HG03378 (cell line): ENCODE results near the gene HLTF.
"Not testable (repeated sequence)": the region's sequence is repeated elsewhere in the genome, so short reads cannot be mapped to it uniquely, and the experiment has no call there.

Source experiments
- ATAC-seq: cut with Tn5 transposase; IDR thresholded peaks from one replicate; pipeline ENCODE4 v1.9.1; 2021; ENCODE audit warnings: mild to moderate bottlenecking, moderate library complexity; ENCODE audit not compliant: unreplicated experiment

The HLTF gene, protein sequence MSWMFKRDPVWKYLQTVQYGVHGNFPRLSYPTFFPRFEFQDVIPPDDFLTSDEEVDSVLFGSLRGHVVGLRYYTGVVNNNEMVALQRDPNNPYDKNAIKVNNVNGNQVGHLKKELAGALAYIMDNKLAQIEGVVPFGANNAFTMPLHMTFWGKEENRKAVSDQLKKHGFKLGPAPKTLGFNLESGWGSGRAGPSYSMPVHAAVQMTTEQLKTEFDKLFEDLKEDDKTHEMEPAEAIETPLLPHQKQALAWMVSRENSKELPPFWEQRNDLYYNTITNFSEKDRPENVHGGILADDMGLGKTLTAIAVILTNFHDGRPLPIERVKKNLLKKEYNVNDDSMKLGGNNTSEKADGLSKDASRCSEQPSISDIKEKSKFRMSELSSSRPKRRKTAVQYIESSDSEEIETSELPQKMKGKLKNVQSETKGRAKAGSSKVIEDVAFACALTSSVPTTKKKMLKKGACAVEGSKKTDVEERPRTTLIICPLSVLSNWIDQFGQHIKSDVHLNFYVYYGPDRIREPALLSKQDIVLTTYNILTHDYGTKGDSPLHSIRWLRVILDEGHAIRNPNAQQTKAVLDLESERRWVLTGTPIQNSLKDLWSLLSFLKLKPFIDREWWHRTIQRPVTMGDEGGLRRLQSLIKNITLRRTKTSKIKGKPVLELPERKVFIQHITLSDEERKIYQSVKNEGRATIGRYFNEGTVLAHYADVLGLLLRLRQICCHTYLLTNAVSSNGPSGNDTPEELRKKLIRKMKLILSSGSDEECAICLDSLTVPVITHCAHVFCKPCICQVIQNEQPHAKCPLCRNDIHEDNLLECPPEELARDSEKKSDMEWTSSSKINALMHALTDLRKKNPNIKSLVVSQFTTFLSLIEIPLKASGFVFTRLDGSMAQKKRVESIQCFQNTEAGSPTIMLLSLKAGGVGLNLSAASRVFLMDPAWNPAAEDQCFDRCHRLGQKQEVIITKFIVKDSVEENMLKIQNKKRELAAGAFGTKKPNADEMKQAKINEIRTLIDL

DNA sequence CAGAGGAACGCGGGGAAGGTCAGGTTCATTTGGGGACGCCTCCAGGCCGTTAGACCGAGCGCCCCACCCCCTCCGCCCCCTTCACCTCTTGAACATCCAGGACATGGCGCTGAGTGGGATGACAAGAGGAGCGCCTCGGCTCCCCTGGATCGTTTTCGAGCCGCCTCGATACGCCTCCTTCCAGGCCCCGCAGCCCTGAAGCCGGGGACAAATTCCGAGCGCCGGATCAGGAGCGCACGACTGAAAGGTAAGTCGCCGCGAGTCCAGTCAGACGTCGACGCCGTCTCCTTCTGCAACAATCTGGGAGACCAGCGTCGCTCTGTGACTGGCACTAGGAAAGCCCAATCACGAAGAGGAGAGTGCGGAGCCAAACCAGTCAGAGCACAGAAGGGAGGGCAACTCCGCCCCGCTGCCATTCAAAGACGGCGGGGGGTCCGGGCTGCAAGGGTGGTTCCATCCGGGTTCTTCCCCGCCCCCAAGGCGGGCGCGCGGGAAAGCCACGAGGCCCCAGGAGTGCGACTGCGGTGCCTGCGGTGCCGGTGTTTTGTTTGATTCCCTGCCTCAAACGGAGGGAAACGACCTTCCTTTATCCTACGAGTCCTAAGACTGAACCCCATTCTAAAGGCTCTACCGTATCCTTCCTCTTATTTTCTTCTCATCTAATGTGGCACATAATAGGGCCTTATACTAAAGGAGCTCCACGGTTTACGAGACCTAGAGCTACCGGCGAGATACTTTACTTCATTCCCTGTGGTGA lies at the start of gene HLTF:
TSS of gene HLTF (minus strand) at position 302 of the 757 bp plus-strand sequence. CDS start at position 105, 197 bp downstream.
- ATAC-seq: peak; percentile 98

- ATAC-seq: no peak
Observed at GRCh38 chr3:149134575-149134974, 48.2 kb upstream of the HLTF start.

DNA sequence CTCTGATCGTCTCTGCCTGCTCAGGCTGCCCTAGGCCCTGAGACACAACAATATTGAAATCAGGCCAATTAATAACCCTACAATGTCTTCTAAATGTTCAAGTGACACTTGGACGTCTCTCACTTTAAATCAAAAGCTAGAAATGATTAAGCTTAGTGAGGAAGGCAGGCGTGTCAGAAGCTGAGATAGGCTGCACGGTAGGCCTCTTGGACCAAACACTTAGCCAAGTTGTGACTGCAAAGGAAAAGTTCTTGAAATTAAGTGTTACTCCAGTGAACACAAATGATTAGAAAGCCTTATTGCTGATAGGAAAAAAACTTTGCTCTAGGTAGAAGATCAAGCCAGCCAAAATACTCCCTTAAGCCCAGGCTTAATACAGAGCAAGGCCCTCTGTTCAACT lies 45.3 kb upstream of the HLTF start:
- no peak for ATAC-seq

DNA sequence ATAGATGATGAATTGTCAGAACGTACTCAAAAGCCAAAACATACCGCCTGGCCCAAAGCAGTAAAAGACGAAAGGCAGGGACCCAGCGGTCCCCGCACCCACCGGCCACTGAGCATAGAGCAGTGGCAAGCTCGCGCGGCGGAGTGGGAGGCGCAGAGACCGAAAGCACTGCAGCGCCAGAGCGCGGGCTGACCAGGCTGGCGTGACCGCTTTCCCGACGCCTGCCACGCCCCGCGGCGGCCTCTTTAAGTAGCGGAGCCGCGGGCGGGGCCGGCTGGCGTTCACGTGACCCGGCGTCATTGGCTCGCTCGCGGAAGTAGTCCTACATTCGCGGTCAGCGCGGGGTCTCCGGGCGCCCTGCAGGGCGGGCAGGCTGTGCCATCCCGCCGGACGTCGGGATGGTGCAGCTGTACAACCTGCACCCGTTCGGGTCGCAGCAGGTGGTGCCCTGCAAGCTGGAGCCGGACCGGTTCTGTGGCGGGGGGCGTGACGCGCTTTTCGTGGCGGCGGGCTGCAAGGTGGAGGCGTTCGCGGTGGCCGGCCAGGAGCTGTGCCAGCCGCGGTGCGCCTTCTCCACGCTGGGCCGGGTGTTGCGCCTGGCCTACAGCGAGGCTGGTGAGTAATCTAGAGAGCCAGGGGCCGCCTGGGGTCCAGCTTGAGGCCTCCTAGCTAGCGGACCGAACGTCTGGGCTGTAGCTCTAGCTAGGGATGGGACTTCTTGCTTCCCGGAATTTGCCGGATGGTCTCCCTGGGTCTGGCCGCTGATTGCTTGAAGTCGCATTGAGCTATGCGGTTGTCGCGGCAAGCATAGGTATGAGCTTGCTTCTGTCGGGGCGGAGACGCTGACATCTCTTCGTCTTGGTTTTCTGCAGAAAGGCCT lies 43.2 kb upstream of the HLTF start, which contains the start of gene HPS3:
TSS of gene HPS3 (plus strand) at position 313 of the 880 bp plus-strand sequence. CDS start at position 399, 86 bp downstream.
- peak; percentile 86 for ATAC-seq

DNA sequence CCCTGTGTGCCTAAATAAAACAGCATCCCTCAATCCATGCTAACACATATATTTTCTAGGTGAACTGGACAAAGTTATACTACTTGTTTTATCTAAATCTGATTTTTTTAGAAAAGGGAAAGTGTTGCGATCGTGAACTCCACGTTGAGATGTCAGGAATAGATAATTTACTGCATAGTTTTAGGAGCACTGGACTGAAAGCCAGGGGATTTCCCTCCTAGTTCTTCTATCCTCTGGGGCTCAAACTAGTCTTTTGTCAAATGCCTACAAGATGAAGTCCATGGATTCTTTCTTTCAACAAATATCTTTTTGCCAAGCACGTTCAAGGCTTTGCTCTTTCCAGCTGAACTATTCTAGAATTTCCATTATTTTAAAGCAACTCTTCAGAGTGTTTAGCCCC lies 42.5 kb upstream of the HLTF start:
- ATAC-seq: no peak

GRCh38 chr3:149122721-149123578 lies 36.6 kb upstream of the HLTF start:
- no peak for ATAC-seq

GRCh38 chr3:149120051-149120972 lies 34.0 kb upstream of the HLTF start:
- peak; percentile 71 for ATAC-seq

- no peak for ATAC-seq
Observed at GRCh38 chr3:149119466-149119865, 33.1 kb upstream of the HLTF start.

DNA sequence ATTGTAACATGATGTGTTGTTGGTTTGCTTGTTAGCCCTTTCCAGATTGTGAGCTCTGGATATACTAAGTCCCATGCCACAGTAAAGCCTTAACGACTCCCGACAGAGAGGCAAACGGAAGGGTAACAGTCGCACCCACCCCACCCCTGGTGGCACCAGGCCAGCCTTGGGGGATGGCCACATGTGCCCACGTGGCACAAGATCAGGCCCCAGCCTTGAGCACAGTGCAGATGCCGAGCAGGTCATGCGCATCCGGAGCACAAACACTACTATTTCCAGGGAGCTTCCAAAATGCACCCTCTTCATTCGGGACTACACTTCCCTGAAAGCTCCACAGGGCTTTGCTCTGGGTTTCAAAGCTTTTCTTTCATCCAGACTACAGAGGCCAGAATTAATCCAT lies 32.4 kb upstream of the HLTF start:
- ATAC-seq: no peak

DNA sequence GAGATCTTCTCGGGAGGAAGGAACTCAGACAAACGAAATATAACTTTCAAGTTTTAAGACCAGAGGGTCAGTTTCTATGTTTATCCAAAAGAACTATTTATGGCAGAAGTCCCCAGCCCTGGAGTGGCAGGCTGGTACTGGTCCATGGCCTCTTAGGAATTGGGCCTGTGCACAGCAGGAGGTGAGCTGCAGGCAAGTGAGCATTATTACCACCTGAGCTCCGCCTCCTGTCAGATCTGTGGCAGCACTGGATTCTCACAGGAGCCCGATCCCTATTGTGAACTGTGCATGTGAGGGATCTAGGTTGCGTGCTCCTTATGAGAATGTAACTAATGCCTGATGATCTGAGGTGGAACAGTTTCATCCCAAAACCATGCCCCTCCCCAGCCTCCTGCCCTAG lies 28.8 kb upstream of the HLTF start:
- ATAC-seq: no peak

DNA sequence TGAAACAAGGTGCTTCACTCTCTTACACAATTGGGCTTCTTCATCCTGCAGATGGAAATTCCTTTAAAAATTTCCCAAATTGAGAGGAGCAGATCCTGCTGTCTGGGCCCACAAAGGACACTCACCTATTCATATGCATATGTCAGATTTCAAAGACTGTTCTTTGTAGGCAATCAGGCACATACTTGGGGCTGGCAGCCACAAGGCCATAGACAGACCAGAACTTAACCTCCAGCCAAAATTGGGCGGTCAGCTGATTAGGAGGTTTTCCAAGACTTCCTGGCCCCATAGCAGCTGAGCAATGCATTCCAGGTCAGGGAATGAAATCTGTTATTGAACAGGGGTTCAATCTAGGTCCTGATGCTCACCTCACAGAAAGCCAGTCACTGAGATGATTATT lies 28.1 kb upstream of the HLTF start:
- ATAC-seq: no peak

GRCh38 chr3:149104484-149104883 lies 18.2 kb upstream of the HLTF start:
- ATAC-seq: no peak

DNA sequence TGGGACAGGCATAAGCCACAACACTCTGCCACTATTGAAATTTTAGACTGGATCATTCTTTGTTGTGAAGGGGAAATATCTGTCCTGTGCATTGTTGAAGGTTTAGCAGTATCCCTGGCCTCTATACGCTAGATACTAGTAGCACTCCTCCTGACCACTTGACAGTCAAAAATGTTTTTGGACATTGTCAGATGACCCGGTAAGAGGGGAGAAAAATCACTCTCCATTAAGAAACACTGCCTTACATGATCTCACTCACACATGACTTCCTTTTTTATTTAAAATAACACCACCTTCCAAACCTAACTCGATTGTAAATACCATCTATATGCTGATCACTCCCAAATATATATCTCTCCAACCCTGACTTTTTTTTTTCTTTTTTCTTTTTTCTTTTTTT lies 15.3 kb upstream of the HLTF start:
- no peak for ATAC-seq

- no peak for ATAC-seq
Observed at GRCh38 chr3:149101154-149101553, 14.8 kb upstream of the HLTF start.

DNA sequence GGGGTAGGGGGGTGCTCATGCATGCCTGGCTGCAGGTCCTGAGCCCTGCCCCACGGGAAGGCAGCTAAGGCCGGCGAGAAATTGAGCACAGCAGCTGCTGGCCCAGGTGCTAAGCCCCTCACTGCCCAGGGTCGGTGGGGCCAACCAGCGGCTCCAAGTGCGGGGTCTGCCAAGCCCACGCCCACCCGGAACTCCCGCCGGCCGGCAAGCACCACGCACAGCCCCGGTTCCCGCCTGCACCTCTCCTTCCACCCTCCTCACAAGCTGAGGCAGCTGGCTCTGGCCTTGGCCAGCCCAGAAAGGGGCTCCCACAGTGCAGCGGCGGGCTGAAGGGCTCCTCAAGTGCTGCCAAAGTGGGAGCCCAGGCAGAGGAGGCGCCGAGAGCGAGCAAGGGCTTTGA lies 11.7 kb upstream of the HLTF start:
- ATAC-seq: not testable (repeated sequence)

GRCh38 chr3:149095487-149095886 lies 9.2 kb upstream of the HLTF start:
- peak; percentile 94 for ATAC-seq

- no peak for ATAC-seq
Observed at GRCh38 chr3:149091983-149092382, 5.7 kb upstream of the HLTF start.

DNA sequence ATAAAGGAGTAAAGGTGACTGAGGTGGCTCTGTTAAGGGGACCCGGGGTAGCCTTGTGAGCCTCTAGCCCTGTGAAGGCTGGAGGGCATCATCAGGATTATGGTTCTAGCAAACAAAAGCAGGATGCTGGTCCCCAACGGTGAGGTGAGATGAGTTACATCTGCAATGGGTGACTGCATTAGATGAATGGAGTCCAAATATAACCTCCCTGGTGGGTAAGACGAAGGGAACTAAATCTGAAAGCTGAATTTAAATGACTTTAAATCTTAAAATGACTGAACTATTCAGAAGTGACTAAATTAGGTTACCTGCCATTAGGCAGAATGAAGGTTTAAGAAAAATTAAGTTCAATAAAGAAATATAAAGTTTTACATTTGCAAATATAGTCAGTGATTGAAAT lies 4.6 kb upstream of the HLTF start:
- ATAC-seq: no peak
